8988T (cell line): ENCODE data around the gene CCDC85A.
"Not testable (repeated sequence)": the region's sequence is repeated elsewhere in the genome, so short reads cannot be mapped to it uniquely, and the experiment has no call there.

Source experiments
- DNase-seq: peaks from one replicate; pipeline ENCODE4 v3.0.0; 2011

Gene CCDC85A

GRCh38 chr2:56183643-56184499 is at the start of gene CCDC85A:
Gene CCDC85A, plus strand, starts transcription at chr2:56183990. Its CDS starts 635 bp downstream, at chr2:56184625.
- peak; percentile 90 for DNase-seq

GRCh38 chr2:56134861-56135260 is 48.9 kb upstream of the CCDC85A start:
- no peak for DNase-seq

GRCh38 chr2:56142497-56143061 is 41.2 kb upstream of the CCDC85A start:
- not testable (repeated sequence) for DNase-seq

DNA sequence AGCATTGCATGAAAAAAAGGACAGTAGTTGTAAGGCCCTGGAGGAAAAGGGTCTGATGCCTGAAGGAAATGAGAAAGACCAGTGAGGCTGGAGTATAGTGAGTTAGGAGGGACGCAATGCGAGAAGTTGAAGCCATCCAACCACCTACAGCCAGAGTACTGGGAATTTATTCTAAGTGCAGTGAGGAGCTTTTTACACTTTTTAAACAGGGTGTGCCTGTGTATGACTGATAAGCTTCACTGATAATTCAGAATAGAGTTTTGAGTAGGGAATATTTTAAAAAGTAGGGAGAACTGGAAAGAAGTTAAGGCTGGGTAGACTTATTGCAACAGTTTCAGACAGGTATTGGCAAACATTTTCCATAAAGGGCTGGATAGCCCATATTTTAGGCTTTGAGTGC is 35.9 kb upstream of the CCDC85A start:
- no peak for DNase-seq

DNA sequence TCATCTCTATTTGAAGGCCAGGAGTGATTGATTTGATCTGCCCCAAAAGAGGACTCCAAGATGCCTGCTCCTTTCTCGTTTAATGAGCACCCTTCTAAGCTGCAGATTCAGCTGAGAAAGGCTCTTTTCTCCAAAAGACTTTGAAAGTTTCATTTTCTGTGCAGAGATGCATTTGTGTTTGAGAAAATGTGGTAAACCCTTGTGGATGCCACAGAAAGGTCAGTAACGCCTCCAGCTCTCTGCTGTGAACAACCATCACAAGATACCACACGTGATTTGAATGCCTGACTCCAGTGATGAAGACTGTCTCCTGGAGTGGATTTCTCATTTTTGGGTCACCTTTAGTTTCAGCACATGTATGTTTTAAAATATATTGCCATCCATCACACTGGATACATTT is 35.0 kb upstream of the CCDC85A start:
- DNase-seq, result no peak

GRCh38 chr2:56151841-56152240 is 31.9 kb upstream of the CCDC85A start:
- DNase-seq, result no peak

GRCh38 chr2:56155188-56155587 is 28.6 kb upstream of the CCDC85A start:
- no peak for DNase-seq

GRCh38 chr2:56159875-56160274 is 23.9 kb upstream of the CCDC85A start:
- DNase-seq, result not testable (repeated sequence)

- DNase-seq, result no peak
Measured at GRCh38 chr2:56167616-56168562, 15.9 kb upstream of the CCDC85A start.

DNA sequence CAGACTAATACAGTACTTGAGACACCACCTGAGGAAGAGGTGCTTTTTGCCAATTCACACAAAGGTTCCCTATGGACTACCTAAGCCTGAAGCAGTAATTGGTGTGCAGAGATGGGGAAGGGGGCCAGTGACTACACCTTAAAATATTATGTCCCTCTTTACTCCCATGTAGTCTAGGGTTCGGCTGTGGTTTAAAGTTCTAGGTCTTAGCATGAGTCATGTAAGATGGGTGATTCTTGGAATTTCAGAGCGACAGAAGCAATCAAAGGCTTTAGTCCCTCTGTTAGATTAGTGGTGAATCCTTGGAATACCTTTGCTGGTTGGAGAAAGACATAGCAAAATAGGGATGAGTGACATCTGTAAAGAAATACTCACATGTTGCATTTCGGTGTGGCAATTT is 14.3 kb upstream of the CCDC85A start:
- no peak for DNase-seq

GRCh38 chr2:56170504-56170903 is 13.3 kb upstream of the CCDC85A start:
- DNase-seq, result no peak

DNA sequence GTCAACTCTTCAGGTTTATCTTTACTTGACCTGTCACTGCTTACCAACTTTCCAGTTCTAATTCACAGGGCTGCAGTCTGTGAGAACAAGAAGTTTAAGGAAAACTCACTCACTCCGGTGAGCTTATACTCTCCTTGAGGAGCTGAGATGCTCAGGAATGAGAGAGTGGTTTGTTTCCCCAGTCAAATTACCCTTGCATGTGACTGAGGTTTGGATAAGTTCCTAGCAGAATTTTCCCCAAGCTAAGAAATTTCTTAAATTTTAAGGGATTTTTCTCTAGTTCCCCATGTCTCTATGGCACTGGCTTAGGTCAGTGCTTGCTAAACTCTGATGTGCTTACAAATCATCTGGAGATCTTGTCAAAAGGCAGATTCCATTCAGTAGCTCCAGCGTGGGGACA is 12.8 kb upstream of the CCDC85A start:
- no peak for DNase-seq

DNA sequence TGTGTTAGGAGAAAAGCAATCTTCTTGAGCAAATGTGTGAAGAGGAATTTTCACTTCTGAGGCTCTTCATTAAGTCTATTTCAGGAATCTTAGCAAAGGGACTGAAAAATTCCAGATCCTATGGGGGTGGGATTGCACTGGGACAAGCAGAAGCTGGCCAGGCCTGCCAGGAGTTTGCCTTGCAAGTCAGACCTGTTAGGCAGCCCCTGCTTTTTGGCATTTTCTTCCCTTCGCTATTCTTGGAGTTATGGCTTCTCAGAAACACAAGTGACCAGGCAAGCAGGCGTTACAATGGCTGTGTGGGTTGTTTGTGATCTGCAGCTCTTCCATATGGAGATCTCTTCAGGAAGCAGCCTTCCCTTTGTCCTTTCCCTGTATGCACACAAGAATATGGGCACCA is 8.0 kb upstream of the CCDC85A start:
- no peak for DNase-seq

- no peak for DNase-seq
Measured at GRCh38 chr2:56177420-56178220, 6.2 kb upstream of the CCDC85A start.

DNA sequence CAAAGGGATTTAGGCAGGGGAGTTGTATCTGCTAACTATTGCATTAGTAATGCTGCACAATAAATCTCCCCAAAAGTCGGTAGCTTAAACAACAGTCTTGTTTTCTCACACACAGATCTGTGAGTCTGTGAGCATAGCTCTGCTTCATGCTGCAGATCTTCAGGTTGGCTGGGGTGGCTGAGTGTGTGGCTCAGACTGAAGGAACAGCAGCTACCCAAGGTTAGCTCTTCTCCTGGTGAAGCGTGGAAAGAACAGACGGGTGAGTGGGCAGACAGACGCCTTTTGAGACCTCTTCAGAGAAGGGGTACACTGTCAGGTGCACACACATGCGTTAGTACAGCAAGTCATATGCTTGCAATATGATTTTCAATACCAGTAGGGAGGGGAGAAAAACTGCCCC is 3.9 kb upstream of the CCDC85A start:
- DNase-seq, result no peak

DNA sequence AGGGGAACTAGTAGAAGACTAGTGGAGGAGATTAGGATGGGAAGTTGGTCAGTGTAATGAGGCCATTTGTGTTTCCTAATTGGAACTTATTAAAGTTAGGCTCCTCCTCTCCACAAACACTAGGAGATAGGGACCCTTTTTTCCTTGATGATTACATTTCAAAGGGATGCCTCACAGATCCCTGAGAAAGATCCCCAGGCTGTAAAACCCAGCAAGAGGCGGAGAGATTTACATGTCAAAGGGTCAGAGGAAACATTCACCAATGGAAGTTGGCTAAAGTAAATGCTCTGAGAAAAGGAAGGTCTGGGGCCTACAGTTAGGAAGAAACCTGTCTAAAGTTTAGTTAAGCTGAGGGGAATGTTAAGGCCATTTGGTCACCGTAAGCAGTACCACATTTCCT is 1.4 kb upstream of the CCDC85A start:
- no peak for DNase-seq

DNA sequence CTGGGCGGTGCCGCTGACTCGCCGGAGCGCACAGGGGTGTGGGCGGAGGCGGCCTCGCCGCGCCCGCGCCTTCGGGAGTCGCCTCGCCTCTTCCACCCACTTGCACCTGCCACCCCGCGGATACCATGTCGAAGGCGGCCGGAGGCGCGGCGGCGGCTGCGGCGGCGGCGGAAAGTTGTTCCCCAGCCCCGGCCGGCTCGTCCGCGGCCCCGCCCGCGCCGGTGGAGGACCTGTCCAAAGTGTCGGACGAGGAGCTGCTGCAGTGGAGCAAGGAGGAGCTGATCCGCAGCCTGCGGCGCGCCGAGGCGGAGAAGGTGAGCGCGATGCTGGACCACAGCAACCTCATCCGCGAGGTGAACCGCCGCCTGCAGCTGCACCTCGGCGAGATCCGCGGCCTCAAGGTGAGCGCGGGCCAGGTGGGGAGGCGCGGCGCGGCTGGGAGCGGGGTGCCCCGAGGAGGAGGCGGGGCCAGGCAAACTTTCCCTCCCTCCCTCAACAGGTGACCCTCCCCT is 766 bp downstream of the CCDC85A start:
- no peak for DNase-seq

DNA sequence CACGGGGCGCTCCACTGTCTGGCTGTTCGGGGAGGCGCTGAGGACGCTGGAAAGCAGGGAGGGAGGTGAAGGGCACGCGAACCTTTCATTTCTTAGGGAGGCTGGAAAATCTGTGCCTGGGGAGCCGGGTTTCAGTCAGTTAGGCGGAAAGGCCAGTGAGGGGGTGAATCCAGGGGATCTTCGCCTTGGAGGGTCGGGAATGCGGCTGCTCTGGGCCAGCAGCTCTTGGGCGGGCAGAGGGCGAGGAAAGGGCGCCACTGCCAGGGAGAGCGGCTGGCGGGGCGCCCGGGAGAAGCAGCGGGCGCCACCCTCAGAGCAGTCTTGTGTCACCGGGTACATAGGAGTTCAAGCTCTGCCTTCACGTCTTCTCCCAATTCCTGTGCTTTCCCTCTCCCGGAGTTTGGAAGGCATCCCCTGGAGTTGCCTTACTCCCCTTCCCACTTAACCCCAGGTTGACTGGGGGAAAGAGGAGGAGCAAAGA is 1.4 kb downstream of the CCDC85A start:
- no peak for DNase-seq

DNA sequence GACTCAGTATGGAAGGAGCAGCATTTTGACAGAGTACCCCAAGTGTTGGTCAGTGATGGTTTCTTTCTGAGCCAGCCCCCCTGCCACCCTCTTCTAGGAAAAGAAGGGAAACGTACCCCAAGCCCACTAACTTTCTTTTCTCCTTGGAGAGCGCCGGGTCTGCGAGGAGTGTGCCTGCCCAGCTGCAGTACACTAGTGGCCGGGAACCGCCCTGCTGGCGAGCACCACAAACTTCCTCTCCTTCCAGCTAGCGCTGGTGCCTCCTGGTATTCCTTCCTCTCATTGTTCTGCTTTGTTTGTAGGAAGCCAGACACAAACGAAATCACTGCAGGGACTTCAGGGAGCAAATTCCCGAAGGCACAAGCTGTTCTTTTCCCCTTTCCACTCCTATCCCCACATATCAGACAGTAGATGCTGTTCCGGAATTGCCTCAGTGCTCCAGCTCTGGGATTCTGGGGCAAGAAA is 1.8 kb downstream of the CCDC85A start:
- peak; percentile 32 for DNase-seq

DNA sequence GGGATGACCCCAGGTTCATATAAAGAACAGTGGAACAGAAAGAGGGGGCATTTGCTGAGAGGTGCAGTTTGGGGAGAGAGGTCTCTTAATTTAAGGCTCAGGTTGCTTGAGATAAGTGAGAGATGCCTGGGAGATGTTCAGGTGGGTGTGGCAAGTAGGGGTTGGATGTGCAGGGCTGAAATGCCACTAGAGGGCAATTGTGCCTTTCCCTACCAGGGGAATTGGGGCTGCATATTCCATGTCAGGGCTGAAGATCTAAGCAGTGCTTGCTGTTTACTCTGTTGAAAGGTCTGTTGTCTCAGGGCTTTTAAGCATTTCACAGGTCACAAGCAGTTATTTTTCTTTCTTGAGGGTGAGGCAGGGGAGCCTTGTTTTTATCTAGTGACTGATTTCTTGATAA is 7.8 kb downstream of the CCDC85A start:
- peak; percentile 39 for DNase-seq

- no peak for DNase-seq
Measured at GRCh38 chr2:56192664-56193305, 9.0 kb downstream of the CCDC85A start.

DNA sequence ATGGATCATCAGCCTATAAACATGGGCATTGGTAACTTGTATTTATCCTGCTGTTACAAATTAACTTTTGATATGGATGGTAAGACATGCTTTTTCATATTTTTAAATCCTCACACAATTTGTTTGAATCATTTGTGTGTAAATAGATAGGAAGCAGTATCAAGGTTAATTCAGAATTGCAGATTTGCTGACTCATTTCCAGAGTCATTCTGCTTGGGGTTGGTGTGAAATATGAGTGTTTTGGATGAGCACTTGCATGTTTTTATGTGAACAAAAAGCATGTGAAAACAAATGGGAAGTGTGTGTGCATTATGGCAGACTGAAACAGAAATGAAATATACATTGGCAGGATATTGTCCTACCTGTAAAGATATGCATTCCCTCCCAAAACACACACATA is 11.8 kb downstream of the CCDC85A start:
- DNase-seq, result no peak
